Activated CD8-positive, alpha-beta memory T cell treated with anti-CD3 and anti-CD28 coated beads, Interleukin-2, amount 10 ng/mL, durations not matched to agents 7 days and 5 days (primary cell): ENCODE measurements around the gene BICRAL. TPM values are rescaled to one million over a fixed set of nuclear protein-coding genes. Genes with fewer than 3 reads are reported as not detected.
"Not testable (repeated sequence)": the region's sequence is repeated elsewhere in the genome, so short reads cannot be mapped to it uniquely, and the experiment has no call there.

Experiments
- ATAC-seq: fragments of 150-1000 bp; cut with Tn5 transposase; one replicate; pipeline ENCODE4 v1.10.0; 2021; ENCODE audit warnings: moderate library complexity
- CTCF ChIA-PET: fragments of 350-600 bp; sonication (Branson Sonifier 250); formaldehyde crosslinking; loops from one replicate; lab custom pipeline; 2021; ENCODE audit warnings: antibody characterized with exemption; lab: Charles Lee
- DNase-seq: peaks from one replicate; pipeline ENCODE4 v3.0.0-alpha.2; 2020
- H3K27ac Mint-ChIP-seq: one replicate; pipeline ENCODE4 v1.8.0; 2021; ENCODE audit warnings: mild to moderate bottlenecking, mixed read lengths
- H3K27me3 Mint-ChIP-seq: one replicate; pipeline ENCODE4 v1.8.0; 2021; ENCODE audit warnings: mixed read lengths
- H3K36me3 Mint-ChIP-seq: one replicate; pipeline ENCODE4 v1.8.0; 2021; ENCODE audit warnings: mild to moderate bottlenecking, mixed read lengths
- H3K4me1 Mint-ChIP-seq: one replicate; pipeline ENCODE4 v1.8.0; 2021; ENCODE audit warnings: mixed read lengths
- H3K4me3 Mint-ChIP-seq: one replicate; pipeline ENCODE4 v1.8.0; 2021; ENCODE audit warnings: mild to moderate bottlenecking, moderate library complexity, mixed read lengths
- H3K9me3 Mint-ChIP-seq: one replicate; pipeline ENCODE4 v1.8.0; 2022; ENCODE audit warnings: low read depth, mixed read lengths
- total RNA-seq, 2 experiments: library from RNA; stranded (reverse); gene quantifications; one replicate each; pipeline ENCODE4 v1.2.3, GENCODE V29; 2021

Gene BICRAL
- total RNA-seq, 2 experiments from 2014 or later, result 22.9 to 24.3 TPM

GRCh38 chr6:42813906-42814444 is 32.1 kb downstream of the BICRAL start:
- Mint-ChIP-seq H3K27me3 (no peaks in the 10 kb centered on the region), H3K27ac (no peak overlapping the region), H3K4me3 (no peak overlapping the region), H3K9me3 (no peaks in the 10 kb centered on the region), H3K4me1 (peaks cover 2% of the 10 kb centered on the region), H3K36me3 (peaks cover 7% of the 10 kb centered on the region)
- no peak for ATAC-seq
- DNase-seq, result no peak
- CTCF ChIA-PET, result no interaction called here

DNA sequence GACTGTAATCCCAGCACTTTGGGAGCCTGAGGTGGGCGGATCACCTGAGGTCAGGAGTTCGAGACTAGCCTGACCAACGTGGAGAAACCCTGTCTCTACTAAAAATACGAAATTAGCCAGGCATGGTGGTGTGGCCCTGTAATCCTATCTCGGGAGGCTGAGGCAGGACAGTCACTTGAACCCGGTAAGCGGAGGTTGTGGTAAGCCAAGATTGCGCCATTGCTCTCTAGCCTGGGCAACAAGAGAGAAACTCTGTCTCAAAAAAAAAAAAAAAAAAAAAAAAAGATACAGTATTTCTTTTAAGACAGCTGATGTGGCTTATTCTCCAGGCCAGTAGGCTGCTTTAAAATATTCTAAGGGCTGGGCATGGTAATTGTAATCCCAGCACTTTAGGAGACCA is 33.9 kb downstream of the BICRAL start:
- H3K4me3 Mint-ChIP-seq, H3K36me3 Mint-ChIP-seq, H3K27ac Mint-ChIP-seq, H3K4me1 Mint-ChIP-seq, DNase-seq, CTCF ChIA-PET, H3K27me3 Mint-ChIP-seq, ATAC-seq, H3K9me3 Mint-ChIP-seq: not testable (repeated sequence)

- CTCF ChIA-PET, result interaction anchor here (0.6 to 1.6 kb wide), 3 partner anchors 13 to 156 kb away, joined by 3 to 4 read pairs (median 4); no protein-coding TSS in a partner anchor
- Mint-ChIP-seq H3K4me3 (no peak overlapping the region), H3K36me3 (peaks cover 5% of the 10 kb centered on the region), H3K4me1 (peaks cover 8% of the 10 kb centered on the region), H3K27ac (no peak overlapping the region), H3K27me3 (no peaks in the 10 kb centered on the region), H3K9me3 (no peaks in the 10 kb centered on the region)
- ATAC-seq (no peak), DNase-seq (no peak)
Observed at GRCh38 chr6:42817907-42818306, 36.1 kb downstream of the BICRAL start.

GRCh38 chr6:42818416-42818815 is 36.6 kb downstream of the BICRAL start:
- CTCF ChIA-PET, result interaction anchor here (1.3 to 1.6 kb wide), 2 partner anchors 13 to 157 kb away, joined by 4 read pairs; no protein-coding TSS in a partner anchor
- Mint-ChIP-seq H3K9me3 (no peaks in the 10 kb centered on the region), H3K27me3 (no peaks in the 10 kb centered on the region), H3K4me1 (peaks cover 7% of the 10 kb centered on the region), H3K4me3 (no peak overlapping the region), H3K27ac (no peak overlapping the region), H3K36me3 (peaks cover 5% of the 10 kb centered on the region)
- DNase-seq (no peak), ATAC-seq (no peak)

DNA sequence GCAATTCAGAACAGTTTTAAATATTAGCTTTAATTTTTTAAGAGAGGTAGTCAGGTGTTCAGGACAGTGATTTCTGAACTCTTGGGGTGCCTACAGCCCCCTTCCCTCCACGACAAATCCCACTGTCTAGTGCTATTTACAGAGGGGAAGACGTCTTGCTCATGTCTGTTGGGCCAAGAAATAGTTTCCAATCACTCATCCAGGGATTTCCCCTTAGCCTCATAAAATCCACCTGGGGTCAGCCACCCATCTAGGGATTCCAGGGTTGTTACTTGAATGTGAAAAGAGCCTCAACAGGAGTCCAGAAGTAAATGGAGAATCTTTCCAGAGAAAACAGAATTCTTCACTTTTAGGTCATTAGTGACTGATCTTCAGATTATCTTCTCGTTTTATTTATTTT is 37.0 kb downstream of the BICRAL start:
- Mint-ChIP-seq H3K4me3 (no peak overlapping the region), H3K27ac (no peak overlapping the region), H3K9me3 (no peaks in the 10 kb centered on the region), H3K4me1 (peaks cover 7% of the 10 kb centered on the region), H3K36me3 (peaks cover 5% of the 10 kb centered on the region), H3K27me3 (no peaks in the 10 kb centered on the region)
- CTCF ChIA-PET, result interaction anchor here (1.6 kb wide), 1 partner anchor 157 kb away, joined by 4 read pairs; no protein-coding TSS in a partner anchor
- DNase-seq (no peak), ATAC-seq (no peak)

- peak; percentile 57 for ATAC-seq
- Mint-ChIP-seq H3K27ac (no peak overlapping the region), H3K27me3 (no peaks in the 10 kb centered on the region), H3K36me3 (peaks cover 8% of the 10 kb centered on the region), H3K9me3 (no peaks in the 10 kb centered on the region), H3K4me3 (no peak overlapping the region), H3K4me1 (peaks cover 7% of the 10 kb centered on the region)
- CTCF ChIA-PET, result no interaction called here
- no peak for DNase-seq
Observed at GRCh38 chr6:42819803-42820511, 38.1 kb downstream of the BICRAL start.

DNA sequence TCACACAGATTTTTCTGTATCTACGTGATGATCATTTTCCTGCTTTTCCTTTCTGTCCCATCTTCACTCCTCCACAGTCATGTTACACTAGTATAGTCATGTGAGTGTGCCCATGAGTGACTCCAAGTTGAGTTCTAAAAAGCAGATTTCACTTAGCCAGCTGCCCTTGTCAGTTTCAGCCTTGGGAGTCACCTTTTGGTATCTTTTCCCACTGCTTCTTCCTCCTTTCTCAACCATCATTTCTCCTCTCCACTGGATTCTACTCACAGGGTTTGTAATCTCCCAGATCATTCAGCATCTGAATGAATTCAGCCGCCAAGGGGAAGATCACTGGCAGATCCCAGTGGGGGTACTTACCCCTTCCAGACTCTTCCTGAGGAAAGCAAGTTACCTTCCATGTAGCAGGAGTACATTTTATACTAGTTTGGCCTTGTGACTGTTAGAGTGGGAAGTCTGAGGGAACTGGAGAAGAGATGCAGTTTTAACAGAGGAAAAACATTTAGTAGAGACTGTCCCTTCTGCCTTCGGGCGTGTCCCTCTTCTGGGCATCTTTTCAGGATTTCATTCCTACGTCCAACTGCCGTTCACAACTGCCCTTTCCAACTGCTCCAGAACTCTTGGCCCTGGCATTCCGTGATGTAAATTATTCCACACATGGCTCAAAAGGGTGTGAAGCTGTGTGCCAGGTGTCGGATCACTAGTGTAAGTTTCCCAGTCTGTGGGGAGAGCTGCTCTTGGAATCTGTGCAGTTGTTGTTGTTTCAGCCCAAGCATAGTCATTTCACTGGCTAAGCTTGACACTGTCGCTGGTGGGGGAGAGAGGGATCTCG is 38.9 kb downstream of the BICRAL start:
- no peaks in the 10 kb centered on the region for H3K27me3 Mint-ChIP-seq
- no peak overlapping the region for H3K4me3 Mint-ChIP-seq
- ATAC-seq (no peak), DNase-seq (no peak)
- CTCF ChIA-PET, result no interaction called here
- H3K36me3 Mint-ChIP-seq, result peaks cover 8% of the 10 kb centered on the region
- H3K9me3 Mint-ChIP-seq, result no peaks in the 10 kb centered on the region
- H3K27ac Mint-ChIP-seq, result no peak overlapping the region
- H3K4me1 Mint-ChIP-seq, result peaks cover 7% of the 10 kb centered on the region

- Mint-ChIP-seq H3K4me1 (peaks cover 7% of the 10 kb centered on the region), H3K4me3 (no peak overlapping the region), H3K27ac (no peak overlapping the region), H3K36me3 (peaks cover 8% of the 10 kb centered on the region), H3K27me3 (no peaks in the 10 kb centered on the region), H3K9me3 (no peaks in the 10 kb centered on the region)
- CTCF ChIA-PET, result no interaction called here
- no peak for ATAC-seq
- DNase-seq, result no peak
Observed at GRCh38 chr6:42821341-42821668, 39.5 kb downstream of the BICRAL start.

DNA sequence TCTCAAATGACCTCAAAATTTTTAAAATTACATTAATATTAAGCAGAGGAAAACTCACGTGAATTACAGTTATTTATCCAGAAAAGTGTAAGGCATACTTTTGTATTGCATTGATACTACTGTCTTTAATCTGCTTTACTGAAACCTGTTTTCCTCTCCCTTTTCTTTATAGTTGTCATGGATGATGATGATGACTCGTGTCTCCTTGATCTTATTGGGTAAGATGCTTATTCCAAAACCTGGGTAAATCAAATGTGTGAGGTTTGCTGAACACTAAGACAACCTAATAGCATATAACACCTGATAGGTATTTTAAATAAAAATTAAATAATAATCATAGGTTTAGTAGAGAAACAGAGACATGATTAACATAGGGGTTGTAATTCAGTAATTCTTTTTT is 40.0 kb downstream of the BICRAL start:
- CTCF ChIA-PET, result no interaction called here
- Mint-ChIP-seq H3K9me3 (no peaks in the 10 kb centered on the region), H3K4me1 (peaks cover 7% of the 10 kb centered on the region), H3K27me3 (no peaks in the 10 kb centered on the region), H3K27ac (no peak overlapping the region), H3K36me3 (peaks cover 10% of the 10 kb centered on the region), H3K4me3 (no peak overlapping the region)
- ATAC-seq, result no peak
- no peak for DNase-seq

DNA sequence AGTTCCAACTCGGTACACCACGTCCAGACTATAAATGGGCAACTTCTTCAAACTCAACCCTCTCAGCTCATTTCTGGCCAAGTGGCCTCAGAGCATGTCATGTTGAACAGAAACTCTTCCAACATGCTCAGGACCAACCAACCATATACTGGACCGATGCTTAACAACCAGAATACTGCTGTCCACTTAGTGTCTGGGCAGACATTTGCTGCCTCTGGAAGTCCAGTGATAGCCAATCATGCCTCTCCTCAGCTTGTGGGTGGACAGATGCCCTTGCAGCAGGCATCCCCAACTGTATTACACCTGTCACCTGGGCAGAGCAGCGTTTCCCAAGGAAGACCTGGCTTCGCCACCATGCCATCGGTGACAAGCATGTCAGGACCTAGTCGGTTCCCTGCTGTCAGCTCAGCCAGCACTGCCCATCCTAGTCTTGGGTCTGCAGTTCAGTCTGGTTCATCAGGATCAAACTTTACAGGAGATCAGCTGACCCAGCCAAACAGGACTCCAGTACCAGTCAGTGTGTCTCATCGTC is 47.8 kb downstream of the BICRAL start:
- CTCF ChIA-PET, result no interaction called here
- no peak overlapping the region for H3K4me3 Mint-ChIP-seq
- no peak overlapping the region for H3K27ac Mint-ChIP-seq

DNA sequence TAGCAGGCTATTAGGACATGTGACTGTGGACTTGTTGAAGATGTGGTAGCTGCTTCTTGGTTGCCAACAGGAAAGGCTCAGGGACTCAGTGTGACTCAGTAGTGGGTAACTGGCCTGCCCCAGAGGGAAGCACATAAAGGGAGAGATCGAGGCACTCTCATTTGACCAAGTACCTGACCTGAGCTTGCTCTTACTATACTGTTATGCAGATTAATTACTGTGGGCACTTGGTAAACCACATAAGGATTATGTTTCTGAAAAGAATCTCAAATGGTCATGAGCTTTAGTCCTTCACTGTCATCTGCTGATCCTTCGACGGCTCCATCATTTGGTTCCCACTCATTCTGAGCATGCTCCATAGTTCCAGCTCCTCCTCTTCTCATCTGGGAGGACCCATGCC is 49.4 kb downstream of the BICRAL start:
- CTCF ChIA-PET, result interaction anchor here (0.8 to 1.3 kb wide), 2 partner anchors 13 to 175 kb away, joined by 3 to 4 read pairs; no protein-coding TSS in a partner anchor
- Mint-ChIP-seq H3K27me3 (no peaks in the 10 kb centered on the region), H3K4me3 (no peak overlapping the region), H3K27ac (no peak overlapping the region), H3K4me1 (peaks cover 4% of the 10 kb centered on the region), H3K36me3 (peaks cover 28% of the 10 kb centered on the region), H3K9me3 (no peaks in the 10 kb centered on the region)
- DNase-seq, result no peak
- no peak for ATAC-seq

More for the DNA sequence above, 47.8 kb downstream of the BICRAL start:
- no peaks in the 10 kb centered on the region for H3K27me3 Mint-ChIP-seq
- no peak for DNase-seq
- peaks cover 4% of the 10 kb centered on the region for H3K4me1 Mint-ChIP-seq
- no peak for ATAC-seq
- H3K36me3 Mint-ChIP-seq, result peaks cover 27% of the 10 kb centered on the region
- no peaks in the 10 kb centered on the region for H3K9me3 Mint-ChIP-seq

DNA sequence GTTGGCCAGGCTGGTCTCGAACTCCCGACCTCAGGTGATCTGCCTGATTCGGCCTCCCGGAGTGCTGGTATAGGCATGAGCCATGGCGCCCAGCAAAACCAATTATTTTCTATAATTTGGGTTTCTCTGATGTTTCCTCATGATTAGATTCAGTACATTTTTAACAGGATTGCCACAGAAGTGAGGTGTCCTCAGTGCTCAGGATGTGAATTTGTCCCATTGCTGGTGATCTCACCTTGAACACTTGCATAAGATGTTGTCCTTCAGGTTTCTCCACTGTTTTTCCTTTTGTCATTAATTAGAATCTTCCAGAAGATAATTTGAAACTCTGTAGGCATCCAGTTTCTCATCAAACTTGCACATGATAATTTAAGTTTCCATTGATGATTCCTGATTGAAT is 52.2 kb downstream of the BICRAL start:
- ATAC-seq (no peak), DNase-seq (no peak)
- CTCF ChIA-PET, result interaction anchor here (1.0 kb wide), 1 partner anchor 231 kb away, joined by 3 read pairs; no protein-coding TSS in a partner anchor
- Mint-ChIP-seq H3K27ac (no peak overlapping the region), H3K9me3 (no peaks in the 10 kb centered on the region), H3K36me3 (peaks cover 18% of the 10 kb centered on the region), H3K4me3 (no peak overlapping the region), H3K27me3 (no peaks in the 10 kb centered on the region), H3K4me1 (peaks cover 4% of the 10 kb centered on the region)

- H3K4me1 Mint-ChIP-seq, result peaks cover 4% of the 10 kb centered on the region
- ATAC-seq, result no peak
- peaks cover 16% of the 10 kb centered on the region for H3K36me3 Mint-ChIP-seq
- H3K27me3 Mint-ChIP-seq, result no peaks in the 10 kb centered on the region
- H3K9me3 Mint-ChIP-seq, result no peaks in the 10 kb centered on the region
- CTCF ChIA-PET, result interaction anchor here (0.6 to 1.0 kb wide), 3 partner anchors 94 to 795 kb away, joined by 3 read pairs; no protein-coding TSS in a partner anchor
- no peak overlapping the region for H3K27ac Mint-ChIP-seq
- no peak overlapping the region for H3K4me3 Mint-ChIP-seq
- DNase-seq, result no peak
Observed at GRCh38 chr6:42841844-42842584, 60.2 kb downstream of the BICRAL start.
